Fibroblast of skin of right quadriceps (primary cell): ENCODE measurements around the gene WIPF1.

Source experiments
- DNase-seq: peaks from one replicate; pipeline ENCODE4 v3.0.0-alpha.2; 2013

The WIPF1 gene

GRCh38 chr2:174597345-174598047 lies at the start of gene WIPF1:
Gene WIPF1 (minus strand): TSS chr2:174597804. CDS start chr2:174585573, 12,231 bp downstream.
- peak; percentile 58 for DNase-seq

- no peak for DNase-seq
These were observed 47.7 kb upstream of the WIPF1 start for GRCh38 chr2:174645296-174645695.

- no peak for DNase-seq
These were observed 46.8 kb upstream of the WIPF1 start for GRCh38 chr2:174644406-174644805.

GRCh38 chr2:174643356-174643755 lies 45.8 kb upstream of the WIPF1 start:
- no peak for DNase-seq

GRCh38 chr2:174641168-174641567 lies 43.6 kb upstream of the WIPF1 start:
- no peak for DNase-seq

- no peak for DNase-seq
These were observed 39.4 kb upstream of the WIPF1 start for GRCh38 chr2:174636987-174637386.

GRCh38 chr2:174635776-174636404 lies 38.3 kb upstream of the WIPF1 start:
- DNase-seq: peak; percentile 72

GRCh38 chr2:174635015-174635593 lies 37.5 kb upstream of the WIPF1 start:
- DNase-seq: no peak

GRCh38 chr2:174634130-174635014 lies 36.8 kb upstream of the WIPF1 start:
- DNase-seq: no peak

GRCh38 chr2:174633623-174633930 lies 36.0 kb upstream of the WIPF1 start:
- DNase-seq: no peak

- DNase-seq: peak; percentile 19
These were observed 35.4 kb upstream of the WIPF1 start for GRCh38 chr2:174632841-174633622.

GRCh38 chr2:174631009-174631981 lies 33.7 kb upstream of the WIPF1 start:
- peak; percentile 94 for DNase-seq

- DNase-seq: no peak
These were observed 32.5 kb upstream of the WIPF1 start for GRCh38 chr2:174630107-174630506.

- no peak for DNase-seq
These were observed 31.9 kb upstream of the WIPF1 start for GRCh38 chr2:174629506-174629905.

GRCh38 chr2:174628528-174629169 lies 31.0 kb upstream of the WIPF1 start:
- no peak for DNase-seq

- DNase-seq: no peak
These were observed 29.6 kb upstream of the WIPF1 start for GRCh38 chr2:174627216-174627615.

GRCh38 chr2:174624895-174625430 lies 27.4 kb upstream of the WIPF1 start:
- no peak for DNase-seq

GRCh38 chr2:174623690-174624089 lies 26.1 kb upstream of the WIPF1 start:
- no peak for DNase-seq

- no peak for DNase-seq
These were observed 25.6 kb upstream of the WIPF1 start for GRCh38 chr2:174623106-174623637.

- DNase-seq: no peak
These were observed 23.7 kb upstream of the WIPF1 start for GRCh38 chr2:174621323-174621722.
